H9 (cell line): ENCODE results near the gene PLCG1. TPM values are rescaled to one million over a fixed set of nuclear protein-coding genes. Genes with fewer than 3 reads are reported as not detected.

Experiments
- DNase-seq: peaks from one replicate; pipeline ENCODE4 v3.0.0-alpha.2; 2017
- H2AFZ ChIP-seq: one replicate; pipeline ENCODE4 v1.6.1; 2013; ENCODE audit warnings: mild to moderate bottlenecking, low read length, control low read depth, moderate library complexity
- H2AK5ac ChIP-seq: 2 replicates; pipeline ENCODE4 v1.6.1; 2013; ENCODE audit warnings: low read length, control low read depth, mixed read lengths; ENCODE audit not compliant: insufficient read length
- H2BK120ac ChIP-seq: one replicate; pipeline ENCODE4 v1.6.1; 2013; ENCODE audit warnings: low read depth, mild to moderate bottlenecking, low read length, control low read depth, inconsistent platforms; ENCODE audit not compliant: poor library complexity, severe bottlenecking
- H2BK12ac ChIP-seq: 2 replicates; pipeline ENCODE4 v1.6.1; 2013; ENCODE audit warnings: low read length, control low read depth, mixed read lengths, low read depth; ENCODE audit not compliant: insufficient read length
- H2BK15ac ChIP-seq: 2 replicates; pipeline ENCODE4 v1.6.1; 2013; ENCODE audit warnings: low read depth, low read length, control low read depth
- H2BK20ac ChIP-seq: one replicate; pipeline ENCODE4 v1.6.1; 2013; ENCODE audit warnings: low read depth, mild to moderate bottlenecking, low read length, control low read depth, inconsistent platforms; ENCODE audit not compliant: poor library complexity, severe bottlenecking
- H2BK5ac ChIP-seq: 2 replicates; pipeline ENCODE4 v1.6.1; 2013; ENCODE audit warnings: low read length, control low read depth, mixed read lengths; ENCODE audit not compliant: insufficient read length
- H3K14ac ChIP-seq: 2 replicates; pipeline ENCODE4 v1.6.1; 2013; ENCODE audit warnings: low read length, control low read depth; ENCODE audit not compliant: insufficient read depth
- H3K18ac ChIP-seq: 2 replicates; pipeline ENCODE4 v1.6.1; 2013; ENCODE audit warnings: low read depth, mild to moderate bottlenecking, mixed read lengths, low read length, control low read depth; ENCODE audit not compliant: insufficient read length
- H3K23ac ChIP-seq: 2 replicates; pipeline ENCODE4 v1.6.1; 2013; ENCODE audit warnings: low read length, control low read depth, mixed read lengths, low read depth; ENCODE audit not compliant: insufficient read length
- H3K23me2 ChIP-seq: 2 replicates; pipeline ENCODE4 v1.6.1; 2013; ENCODE audit warnings: low read depth, mild to moderate bottlenecking, mixed read lengths, low read length, control low read depth; ENCODE audit not compliant: insufficient read length, poor library complexity, severe bottlenecking
- H3K27ac ChIP-seq: 2 replicates; pipeline ENCODE4 v1.5.1; 2013; ENCODE audit warnings: low read length, control low read depth, mixed read lengths, low read depth; ENCODE audit not compliant: insufficient read length
- H3K27me3 ChIP-seq: 2 replicates; pipeline ENCODE4 v1.6.1; 2013; ENCODE audit warnings: low read length, control low read depth, inconsistent platforms; ENCODE audit not compliant: insufficient read depth
- H3K4ac ChIP-seq: 2 replicates; pipeline ENCODE4 v1.6.1; 2013; ENCODE audit warnings: low read depth, mild to moderate bottlenecking, control low read depth, inconsistent platforms, low read length, moderate library complexity
- H3K4me1 ChIP-seq: 2 replicates; pipeline ENCODE4 v1.6.1; 2013; ENCODE audit warnings: low read length, control low read depth, inconsistent platforms; ENCODE audit not compliant: insufficient read depth
- H3K4me2 ChIP-seq: 2 replicates; pipeline ENCODE4 v1.6.1; 2013; ENCODE audit warnings: low read length, control low read depth, mixed read lengths; ENCODE audit not compliant: insufficient read length, insufficient read depth
- H3K56ac ChIP-seq: 2 replicates; pipeline ENCODE4 v1.6.1; 2013; ENCODE audit warnings: low read depth, mild to moderate bottlenecking, mixed read lengths, low read length, control low read depth; ENCODE audit not compliant: insufficient read length
- H3K79me1 ChIP-seq: 2 replicates; pipeline ENCODE4 v1.6.1; 2013; ENCODE audit warnings: low read depth, mild to moderate bottlenecking, moderate library complexity, low read length, control low read depth, inconsistent platforms; ENCODE audit not compliant: insufficient read depth, poor library complexity, severe bottlenecking
- H3K79me2 ChIP-seq: 2 replicates; pipeline ENCODE4 v1.6.1; 2013; ENCODE audit warnings: low read length, control low read depth, inconsistent platforms; ENCODE audit not compliant: insufficient read depth
- H3K9ac ChIP-seq: 2 replicates; pipeline ENCODE4 v1.6.1; 2013; ENCODE audit warnings: low read length, control low read depth, mixed read lengths; ENCODE audit not compliant: insufficient read length; ENCODE audit errors: extremely low read depth
- H3K9me3 ChIP-seq: one replicate; pipeline ENCODE4 v1.6.1; 2013; ENCODE audit warnings: low read depth, low read length, inconsistent platforms; ENCODE audit not compliant: control insufficient read depth
- H3T11ph ChIP-seq: one replicate; pipeline ENCODE4 v1.6.1; 2013; ENCODE audit warnings: mild to moderate bottlenecking, low read length, control low read depth, inconsistent platforms
- H4K20me1 ChIP-seq: one replicate; pipeline ENCODE4 v1.6.1; 2013; ENCODE audit not compliant: control insufficient read depth, insufficient read length, insufficient read depth
- H4K5ac ChIP-seq: 2 replicates; pipeline ENCODE4 v1.6.1; 2013; ENCODE audit warnings: low read depth, mild to moderate bottlenecking, mixed read lengths, low read length, control low read depth; ENCODE audit not compliant: insufficient read length
- H4K8ac ChIP-seq: replicated peaks from 2 replicates; pipeline ENCODE4 v1.6.1; 2013; ENCODE audit warnings: low read length, control low read depth, mixed read lengths, low read depth; ENCODE audit not compliant: insufficient read length
- H4K91ac ChIP-seq: 2 replicates; pipeline ENCODE4 v1.6.1; 2013; ENCODE audit warnings: low read depth, mild to moderate bottlenecking, moderate library complexity, mixed read lengths, low read length, control low read depth; ENCODE audit not compliant: insufficient read length
- H3K27ac Mint-ChIP-seq, 3 experiments: 2 replicates in 2 of 3; 3 replicates in 1 of 3; pipeline ENCODE4 v1.8.0; 2020 to 2021; ENCODE audit warnings: mixed read lengths in 3 of 3, mild to moderate bottlenecking in 1 of 3, moderate library complexity in 1 of 3
- H3K27me3 Mint-ChIP-seq: 2 replicates; pipeline ENCODE4 v1.8.0; 2021; ENCODE audit warnings: low read depth, mild to moderate bottlenecking, moderate library complexity, mixed read lengths
- H3K36me3 Mint-ChIP-seq, 3 experiments: 2 replicates in 2 of 3; 3 replicates in 1 of 3; pipeline ENCODE4 v1.8.0; 2020 to 2021; ENCODE audit warnings: low read depth in 3 of 3, mixed read lengths in 3 of 3; ENCODE audit not compliant: insufficient read depth in 1 of 3
- H3K4me1 Mint-ChIP-seq, 2 experiments: 2 replicates each; pipeline ENCODE4 v1.8.0; 2020; ENCODE audit warnings: mixed read lengths in 2 of 2
- H3K4me3 Mint-ChIP-seq, 2 experiments: 2 replicates in 1 of 2; 3 replicates in 1 of 2; pipeline ENCODE4 v1.8.0; 2020 to 2021; ENCODE audit warnings: mild to moderate bottlenecking in 2 of 2, mixed read lengths in 2 of 2, moderate library complexity in 1 of 2
- H3K9me3 Mint-ChIP-seq, 2 experiments: 2 replicates in 1 of 2; 3 replicates in 1 of 2; pipeline ENCODE4 v1.8.0; 2020; ENCODE audit warnings: mild to moderate bottlenecking in 2 of 2, mixed read lengths in 2 of 2, moderate library complexity in 1 of 2
- WGBS: extraction: QIAGEN DNeasy Blood & Tissue Kit; methylation state at CpG from one replicate; pipeline ENCODE4 v1.1.7; 2013; ENCODE audit warnings: missing lambda C conversion rate, low lambda C conversion rate, mixed read lengths; ENCODE audit not compliant: insufficient read length; ENCODE audit errors: extremely low coverage; 5-methylcytosine and 5-hydroxymethylcytosine counted together
- total RNA-seq: library from RNA; stranded (reverse); gene quantifications from 2 replicates; pipeline ENCODE4 v1.2.1, GENCODE V29; 2021
- TF ChIP-seq, protein P1 (sequence below): fragments of 200-600 bp; sonication (generic); conservative IDR thresholded peaks from 3 replicates; pipeline ENCODE4 v1.8.0; 2021; ENCODE audit warnings: antibody characterized with exemption, mild to moderate bottlenecking

Gene PLCG1
- total RNA-seq, 1 experiment from 2014 or later: 171 TPM

DNA sequence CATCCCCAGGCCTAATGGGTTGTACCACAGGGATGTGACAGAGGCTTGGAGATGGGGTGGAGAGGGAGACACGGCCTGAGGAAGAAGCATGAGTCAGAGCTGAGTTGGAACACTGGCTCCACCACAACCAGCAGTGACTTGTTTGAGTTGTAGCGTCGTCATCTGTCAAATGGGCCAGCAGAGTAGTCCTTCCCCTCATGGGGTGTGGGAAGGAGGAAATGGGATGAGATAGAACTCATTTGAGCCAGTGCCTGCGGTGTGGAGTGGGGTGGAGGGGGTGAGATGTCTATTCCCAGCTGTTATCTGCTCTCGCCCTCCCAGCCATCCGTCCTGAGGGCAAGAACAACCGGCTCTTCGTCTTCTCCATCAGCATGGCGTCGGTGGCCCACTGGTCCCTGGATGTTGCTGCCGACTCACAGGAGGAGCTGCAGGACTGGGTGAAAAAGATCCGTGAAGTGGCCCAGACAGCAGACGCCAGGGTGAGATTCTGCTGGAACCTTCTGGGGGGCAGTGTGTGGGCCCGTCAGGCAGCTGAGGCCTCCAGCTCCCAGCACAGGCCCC, 32.5 kb downstream of the PLCG1 start:
- Histone ChIP-seq H2BK120ac (no peak overlapping the region), H4K20me1 (no peaks in the 10 kb centered on the region), H2AK5ac (no peak overlapping the region), H3K23ac (no peak overlapping the region), H3K27me3 (no peaks in the 10 kb centered on the region), H3K4me1 (no peaks in the 10 kb centered on the region), H4K5ac (no peak overlapping the region), H3K23me2 (no peaks in the 10 kb centered on the region), H3K4me2 (no peak overlapping the region), H2AFZ (no peak overlapping the region), H3K79me2 (no peaks in the 10 kb centered on the region), H2BK5ac (no peak overlapping the region), H3K9ac (no peak overlapping the region), H4K91ac (no peak overlapping the region), H3K27ac (no peak overlapping the region), H2BK20ac (no peak overlapping the region), H2BK15ac (no peak overlapping the region), H3K4ac (no peak overlapping the region), H3K56ac (no peak overlapping the region), H4K8ac (no peak overlapping the region), H3K14ac (no peak overlapping the region), H3T11ph (no peak overlapping the region), H3K9me3 (no peaks in the 10 kb centered on the region), H3K79me1 (no peaks in the 10 kb centered on the region), H3K18ac (no peak overlapping the region), H2BK12ac (no peak overlapping the region)
- TF ChIP-seq, protein P1, sequence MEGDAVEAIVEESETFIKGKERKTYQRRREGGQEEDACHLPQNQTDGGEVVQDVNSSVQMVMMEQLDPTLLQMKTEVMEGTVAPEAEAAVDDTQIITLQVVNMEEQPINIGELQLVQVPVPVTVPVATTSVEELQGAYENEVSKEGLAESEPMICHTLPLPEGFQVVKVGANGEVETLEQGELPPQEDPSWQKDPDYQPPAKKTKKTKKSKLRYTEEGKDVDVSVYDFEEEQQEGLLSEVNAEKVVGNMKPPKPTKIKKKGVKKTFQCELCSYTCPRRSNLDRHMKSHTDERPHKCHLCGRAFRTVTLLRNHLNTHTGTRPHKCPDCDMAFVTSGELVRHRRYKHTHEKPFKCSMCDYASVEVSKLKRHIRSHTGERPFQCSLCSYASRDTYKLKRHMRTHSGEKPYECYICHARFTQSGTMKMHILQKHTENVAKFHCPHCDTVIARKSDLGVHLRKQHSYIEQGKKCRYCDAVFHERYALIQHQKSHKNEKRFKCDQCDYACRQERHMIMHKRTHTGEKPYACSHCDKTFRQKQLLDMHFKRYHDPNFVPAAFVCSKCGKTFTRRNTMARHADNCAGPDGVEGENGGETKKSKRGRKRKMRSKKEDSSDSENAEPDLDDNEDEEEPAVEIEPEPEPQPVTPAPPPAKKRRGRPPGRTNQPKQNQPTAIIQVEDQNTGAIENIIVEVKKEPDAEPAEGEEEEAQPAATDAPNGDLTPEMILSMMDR: no peak
- Mint-ChIP-seq H3K9me3 (no peaks in the 10 kb centered on the region), H3K27ac (no peak overlapping the region), H3K4me3 (no peak overlapping the region), H3K4me1 (peaks cover 4 to 14% of the 10 kb centered on the region in 2 experiments; a peak in 3 of 4 replicates), H3K27me3 (no peaks in the 10 kb centered on the region), H3K36me3 (peaks cover 68 to 96% (median 89%) of the 10 kb centered on the region in 3 experiments)
- no CpG with 5 or more reads among the region's 14 CpGs for WGBS
- no peak for DNase-seq
